Smooth muscle cell of the pulmonary artery (primary cell): ENCODE measurements around the gene SNTB2. TPM values are rescaled to one million over a fixed set of nuclear protein-coding genes. Genes with fewer than 3 reads are reported as not detected.

Experiments used
- total RNA-seq: library from RNA; depleted of rRNA; stranded (reverse); fragments of >200 nt; gene quantifications from 2 replicates; pipeline ENCODE4 v1.2.3, GENCODE V29; 2014

Gene SNTB2
- total RNA-seq = 50.5 and 77.5 TPM in 2 replicates

DNA sequence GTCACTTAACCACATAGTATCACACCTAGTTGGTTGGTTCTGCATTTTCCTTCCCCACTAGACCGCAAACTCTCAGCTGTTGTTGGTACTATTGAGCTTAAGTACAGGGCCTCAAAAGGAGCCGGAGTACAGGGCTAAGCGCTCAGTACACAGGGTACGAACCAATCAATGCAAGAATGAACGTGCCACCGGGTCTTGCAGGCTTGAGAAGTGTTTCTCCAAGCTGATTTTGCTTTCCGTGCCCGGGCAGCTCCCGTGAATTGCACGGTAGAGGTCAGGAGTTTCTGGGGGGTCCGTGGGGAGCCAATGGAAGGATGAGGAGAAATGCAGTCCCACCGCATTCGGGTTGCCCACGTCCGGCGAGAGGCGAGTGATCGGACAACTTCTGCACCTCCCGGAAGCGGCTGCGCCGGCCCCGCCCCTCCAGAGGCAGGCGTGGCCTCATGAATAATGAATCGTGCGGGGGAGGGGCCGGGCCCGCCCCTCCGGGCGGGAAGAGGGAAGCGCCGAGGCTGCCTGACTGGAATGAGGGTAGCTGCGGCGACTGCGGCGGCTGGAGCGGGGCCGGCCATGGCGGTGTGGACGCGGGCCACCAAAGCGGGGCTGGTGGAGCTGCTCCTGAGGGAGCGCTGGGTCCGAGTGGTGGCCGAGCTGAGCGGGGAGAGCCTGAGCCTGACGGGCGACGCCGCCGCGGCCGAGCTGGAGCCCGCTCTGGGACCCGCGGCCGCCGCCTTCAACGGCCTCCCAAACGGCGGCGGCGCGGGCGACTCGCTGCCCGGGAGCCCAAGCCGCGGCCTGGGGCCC is at the start of gene SNTB2:
Gene SNTB2 (plus strand): TSS at position 523 of the 804 bp plus-strand sequence. CDS start 3 bp downstream, at position 526.

DNA sequence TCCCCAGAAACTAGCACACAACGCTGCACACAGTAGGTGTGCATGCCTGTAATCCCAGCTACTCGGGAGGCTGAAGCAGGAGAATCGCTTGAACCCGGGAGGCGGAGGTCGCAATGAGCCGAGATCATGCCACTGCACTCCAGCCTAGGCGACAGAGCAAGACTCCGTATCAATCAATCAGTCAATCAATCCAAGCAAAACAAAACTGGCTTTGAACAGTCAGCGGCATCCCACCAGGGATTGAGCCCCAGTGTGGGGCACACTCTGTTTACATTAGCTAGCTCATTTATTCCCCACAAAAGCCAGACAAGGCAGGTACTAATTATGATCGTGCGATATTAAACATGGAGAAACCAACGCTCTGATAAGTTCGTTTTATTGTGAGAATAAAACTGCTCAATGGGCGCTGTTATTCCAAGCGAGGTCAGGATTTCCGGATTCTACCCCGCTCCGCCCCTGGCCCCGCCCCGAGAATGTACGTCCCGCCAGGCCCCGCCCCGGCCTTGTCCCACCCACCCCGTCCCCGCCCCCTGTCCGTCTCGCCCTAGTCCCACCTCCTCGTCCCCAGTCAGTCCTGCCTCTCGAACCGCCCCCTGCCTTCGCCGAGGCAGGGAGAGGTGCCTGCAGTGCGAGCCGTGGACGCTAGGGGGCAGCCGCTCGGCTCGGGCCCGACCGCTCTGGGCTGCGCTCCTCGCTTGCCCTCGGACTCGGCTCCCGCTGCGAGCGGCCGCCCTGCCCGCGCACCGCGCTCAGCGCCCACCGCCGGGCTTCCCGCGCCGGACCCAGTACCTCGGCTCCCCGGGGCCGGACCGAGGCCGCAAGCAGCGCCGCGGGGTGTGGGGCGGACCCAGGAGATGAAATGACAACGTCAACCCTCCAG is 123.9 kb downstream of the SNTB2 start, which contains the start of gene VPS4A:
Gene VPS4A (plus strand): TSS at position 698 of the 880 bp plus-strand sequence. CDS start 162 bp downstream, at position 860.

DNA sequence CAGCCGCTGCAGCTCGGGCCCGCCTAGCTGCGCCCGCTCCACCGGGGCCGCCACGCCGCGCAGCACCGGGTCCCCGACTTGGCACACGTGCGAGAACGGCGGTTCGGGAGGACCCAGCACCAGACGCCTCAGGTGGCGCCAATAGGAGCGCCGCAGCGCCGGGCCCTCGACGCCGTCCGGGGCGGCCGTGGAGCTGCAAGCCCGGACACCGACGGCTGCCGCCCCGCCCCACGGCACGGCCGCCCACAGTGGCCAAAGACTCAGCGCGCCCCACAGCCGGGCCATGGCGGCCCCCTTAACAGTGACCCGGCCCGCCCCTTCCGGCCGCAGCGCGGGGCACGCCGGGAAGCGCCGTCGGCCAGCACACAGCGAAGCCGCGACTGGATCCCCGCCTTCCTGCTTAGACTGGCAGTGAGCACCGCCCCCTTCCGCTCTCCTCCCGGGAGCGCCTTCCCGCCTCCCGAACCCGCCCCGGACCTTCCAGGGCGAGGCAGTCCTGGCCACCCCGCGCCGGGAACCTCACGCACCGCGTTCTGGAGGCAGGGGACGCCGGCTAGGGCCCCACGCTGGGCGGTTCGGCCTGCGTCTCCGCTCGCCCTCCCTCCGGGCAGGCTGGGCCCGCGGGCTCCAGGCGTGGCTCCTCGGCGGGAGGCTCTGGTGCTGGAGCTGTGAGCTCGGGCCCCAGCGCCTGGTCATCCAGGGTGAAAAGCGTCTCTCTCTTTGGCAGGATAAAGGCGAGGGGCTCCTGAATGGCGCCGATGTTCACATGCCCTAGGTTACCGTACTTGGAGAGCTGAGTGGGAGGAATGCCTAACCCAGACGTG is 143.5 kb downstream of the SNTB2 start, which contains the start of gene PDF:
Gene PDF (minus strand): TSS at position 303 of the 824 bp plus-strand sequence. CDS start 18 bp downstream, at position 285.

DNA sequence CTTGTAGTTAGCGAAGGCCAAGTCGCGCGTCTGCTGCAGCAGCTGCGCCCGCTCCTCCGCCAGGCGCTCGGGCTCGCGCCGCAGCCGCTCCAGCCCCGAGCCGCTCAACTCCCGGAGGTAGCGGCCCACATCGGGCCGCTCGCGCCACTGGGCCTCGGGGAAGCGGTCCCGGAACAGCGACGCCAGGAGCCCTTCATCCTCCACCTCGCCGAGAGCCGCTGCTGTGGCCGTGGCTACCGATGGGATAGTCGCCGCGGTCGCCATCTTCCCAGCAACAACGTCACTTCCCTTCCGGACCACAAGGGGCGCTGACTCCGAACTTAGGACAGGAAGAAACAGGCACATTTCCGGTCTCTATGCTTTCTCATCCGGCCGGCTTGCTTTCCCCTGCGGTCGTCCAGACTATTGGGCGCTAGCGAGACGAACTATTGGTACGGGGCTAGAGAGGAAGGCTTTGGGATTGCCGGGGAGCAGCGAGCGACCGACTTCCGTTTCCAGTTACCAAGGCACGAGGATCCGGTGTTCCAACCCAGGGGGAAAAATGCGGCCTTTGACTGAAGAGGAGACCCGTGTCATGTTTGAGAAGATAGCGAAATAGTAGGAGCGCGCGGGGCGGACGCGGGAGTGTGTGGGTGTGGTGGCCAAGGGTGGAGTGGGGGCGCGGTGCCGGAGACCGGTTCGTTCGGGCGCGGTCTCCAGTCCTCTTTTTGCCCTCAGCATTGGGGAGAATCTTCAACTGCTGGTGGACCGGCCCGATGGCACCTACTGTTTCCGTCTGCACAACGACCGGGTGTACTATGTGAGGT is 152.5 kb downstream of the SNTB2 start, which contains the start of the genes COG8 and NIP7:
Gene COG8 (minus strand): TSS at position 276 of the 806 bp plus-strand sequence. CDS start 12 bp downstream, at position 264.
Gene NIP7 (plus strand): TSS at position 484 of the 806 bp plus-strand sequence. CDS start 58 bp downstream, at position 542.

DNA sequence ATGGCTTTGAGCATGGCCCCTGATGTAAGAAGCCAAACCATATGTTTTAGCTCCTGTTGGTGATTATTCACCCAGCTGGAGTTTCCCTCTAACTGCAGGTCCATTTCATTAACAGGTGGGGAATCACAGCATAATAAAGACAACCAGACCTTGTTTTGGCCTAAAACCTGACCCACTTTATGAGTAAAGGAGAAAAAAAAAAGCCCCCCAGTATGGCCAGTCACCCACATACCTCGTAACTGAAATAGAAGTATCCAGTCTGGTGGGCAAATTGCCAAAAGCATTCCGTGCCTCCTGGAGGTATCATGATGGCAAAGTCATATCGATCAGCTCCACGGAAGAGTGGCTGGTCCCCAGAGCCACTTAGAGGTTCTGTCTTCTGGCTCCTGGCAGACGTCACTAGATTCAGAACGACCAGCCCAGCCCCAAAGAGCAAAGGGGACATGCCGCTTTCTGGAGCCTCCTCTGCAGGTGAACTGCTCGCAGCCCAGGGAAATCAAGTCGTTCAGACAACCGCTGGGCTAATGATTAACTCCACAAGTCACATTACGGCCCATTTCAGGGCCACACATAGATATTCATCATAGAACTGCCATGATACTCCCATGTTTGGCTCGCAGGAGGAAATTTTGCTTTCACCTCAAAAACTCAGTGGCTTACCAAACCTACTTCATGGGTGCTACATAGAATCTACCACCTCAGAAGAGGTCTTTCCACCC is 164.5 kb downstream of the SNTB2 start, which contains the start of gene TMED6:
Gene TMED6 (minus strand): TSS at position 478 of the 719 bp plus-strand sequence. CDS start 33 bp downstream, at position 445.

Other genes with a start within 250 kb of the SNTB2 start
- 4.0 and 7.6 TPM in 2 replicates for gene HAS3, start 81.5 kb upstream of the SNTB2 start, total RNA-seq
- gene CHTF8, start 54.6 kb upstream of the SNTB2 start, total RNA-seq = 61.1 and 71.0 TPM in 2 replicates
- gene UTP4, start 54.5 kb upstream of the SNTB2 start, total RNA-seq = 20.3 and 26.7 TPM in 2 replicates
- gene VPS4A, start 124.2 kb downstream of the SNTB2 start, total RNA-seq = 31.0 and 32.0 TPM in 2 replicates
- gene PDF, start 143.4 kb downstream of the SNTB2 start, total RNA-seq = 10.5 and 15.3 TPM in 2 replicates
- gene COG8, start 152.4 kb downstream of the SNTB2 start, total RNA-seq = 40.6 and 42.8 TPM in 2 replicates
- 17.3 and 20.6 TPM in 2 replicates for gene NIP7, start 152.6 kb downstream of the SNTB2 start, total RNA-seq
- gene TMED6, start 164.6 kb downstream of the SNTB2 start, total RNA-seq = 0.20 and 0.23 TPM in 2 replicates
- gene TERF2, start 198.8 kb downstream of the SNTB2 start, total RNA-seq = 14.5 and 15.2 TPM in 2 replicates
- gene CYB5B, start 237.5 kb downstream of the SNTB2 start, total RNA-seq = 68.7 and 88.8 TPM in 2 replicates